ENCODE results near the gene CDK5RAP2.
"Not testable (repeated sequence)": the region's sequence is repeated elsewhere in the genome, so short reads cannot be mapped to it uniquely, and the experiment has no call there.

The CDK5RAP2 gene

DNA sequence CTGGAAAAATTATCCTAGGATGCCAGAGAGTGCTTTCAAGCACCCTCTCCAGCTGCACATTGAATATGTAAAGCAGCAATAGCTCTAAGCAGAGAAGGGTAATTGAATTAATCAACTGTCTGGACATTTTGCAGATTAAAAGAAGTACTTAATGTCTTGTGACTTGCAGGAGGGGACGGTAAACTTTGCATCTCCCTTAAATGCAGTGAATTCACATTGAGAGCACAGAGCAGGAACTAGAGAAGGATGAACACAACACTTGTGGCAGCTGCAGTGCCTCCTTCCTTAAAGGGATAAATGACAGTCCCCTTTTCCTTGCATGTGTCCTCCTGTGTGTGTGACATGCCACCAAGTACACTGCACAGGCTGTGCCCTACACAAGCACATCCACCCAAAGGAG is 7.4 kb upstream of the CDK5RAP2 start:
- no peak for DNase-seq

DNA sequence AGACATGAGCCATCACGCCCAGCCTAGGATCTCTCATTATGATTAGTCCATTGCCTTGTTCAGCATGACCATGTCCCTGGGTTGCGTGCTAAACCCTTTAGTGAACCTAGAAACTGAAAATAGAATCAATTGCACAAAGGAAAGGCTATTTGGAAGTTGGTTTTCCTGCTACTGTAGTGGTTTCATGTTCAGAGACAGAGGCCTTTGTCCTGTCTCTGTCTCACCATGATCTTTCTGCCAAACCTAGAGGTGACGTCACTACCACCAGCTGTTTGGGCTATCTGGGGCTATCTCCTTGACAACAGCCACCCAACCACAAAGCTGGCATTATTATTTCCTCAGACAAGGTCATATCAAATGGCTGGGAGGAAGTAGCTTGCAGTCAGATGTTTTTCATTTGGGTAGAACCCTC is 4.0 kb upstream of the CDK5RAP2 start:
- DNase-seq = peak; percentile 91

DNA sequence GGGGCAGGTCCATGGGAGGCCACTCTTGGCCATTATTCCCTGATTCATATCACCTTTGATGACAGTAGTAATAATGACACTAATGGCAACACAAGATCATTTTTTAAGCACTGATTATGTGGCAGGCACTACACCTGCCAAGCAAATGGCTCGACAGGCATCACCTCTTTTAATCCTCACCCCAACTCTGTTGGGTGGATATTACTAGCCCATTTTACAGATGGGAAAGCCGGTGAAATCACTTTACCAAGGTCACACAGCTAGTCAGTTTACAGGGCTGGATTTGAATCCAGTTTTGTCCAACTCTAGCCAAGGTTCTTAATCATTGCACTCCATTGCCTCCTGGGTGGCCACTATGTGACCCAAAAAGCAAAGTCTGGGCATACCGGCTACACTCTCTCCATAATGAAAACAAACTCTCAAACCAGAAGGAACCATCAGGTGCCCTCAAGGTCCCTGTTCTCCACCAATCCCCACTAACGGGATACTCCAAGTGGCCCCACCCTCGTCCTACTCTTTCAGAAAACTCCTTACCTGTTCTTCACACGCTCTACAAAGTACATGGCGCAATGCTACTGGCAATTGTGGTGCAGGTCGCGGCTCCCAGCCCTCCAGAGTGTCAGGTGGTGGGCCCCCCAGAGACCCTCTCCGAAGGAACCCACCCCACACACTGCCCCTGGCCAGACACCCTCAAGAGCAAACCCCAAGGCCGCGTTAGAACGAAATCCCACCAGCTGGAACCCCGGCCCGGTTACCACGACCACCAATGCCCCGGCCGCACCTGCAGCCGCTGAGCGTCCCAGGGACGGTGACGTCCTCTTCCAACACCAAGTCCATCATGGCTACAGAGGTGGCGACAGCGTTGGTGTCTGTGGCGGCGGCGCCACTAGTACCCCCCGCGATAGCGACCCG is 572 bp downstream of the CDK5RAP2 start:
- DNase-seq = peak; percentile 22

DNA sequence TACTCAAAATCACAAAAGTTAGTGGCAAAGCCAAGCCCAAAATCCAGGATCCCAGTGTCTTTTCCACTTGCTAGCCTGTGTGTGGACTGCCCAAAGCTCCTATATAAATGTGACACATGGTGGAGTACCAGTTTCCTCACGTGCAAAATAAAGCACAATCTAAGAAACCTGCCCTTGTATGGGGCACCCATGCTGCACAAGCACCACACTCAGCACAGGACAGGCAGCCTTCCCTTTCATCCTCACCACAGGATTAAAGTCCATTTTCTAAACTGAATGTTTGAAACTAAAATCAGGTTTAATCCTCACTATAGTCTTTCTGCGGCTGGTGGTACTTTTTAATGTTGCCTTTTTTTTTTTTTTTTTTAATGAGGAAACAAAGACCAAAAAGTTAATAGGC is 5.5 kb downstream of the CDK5RAP2 start:
- DNase-seq = no peak

DNA sequence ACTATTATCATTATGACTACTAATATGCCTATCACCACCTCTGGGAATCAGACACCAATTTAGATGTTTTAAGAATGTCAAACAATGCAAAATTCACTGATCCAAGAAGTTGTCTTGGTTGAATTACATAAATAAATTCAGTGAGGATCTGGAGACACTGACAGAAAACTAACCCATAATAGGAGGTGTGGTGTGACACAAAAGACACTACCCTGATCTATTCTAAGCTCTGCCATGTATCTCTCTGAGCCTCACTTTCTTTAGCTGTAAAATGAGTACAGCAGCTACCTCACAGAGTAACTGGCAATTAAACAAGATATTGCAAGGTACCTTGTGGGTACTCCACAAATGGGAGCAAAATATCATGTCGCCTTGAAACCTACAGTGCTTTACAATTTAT is 7.5 kb downstream of the CDK5RAP2 start:
- no peak for DNase-seq

DNA sequence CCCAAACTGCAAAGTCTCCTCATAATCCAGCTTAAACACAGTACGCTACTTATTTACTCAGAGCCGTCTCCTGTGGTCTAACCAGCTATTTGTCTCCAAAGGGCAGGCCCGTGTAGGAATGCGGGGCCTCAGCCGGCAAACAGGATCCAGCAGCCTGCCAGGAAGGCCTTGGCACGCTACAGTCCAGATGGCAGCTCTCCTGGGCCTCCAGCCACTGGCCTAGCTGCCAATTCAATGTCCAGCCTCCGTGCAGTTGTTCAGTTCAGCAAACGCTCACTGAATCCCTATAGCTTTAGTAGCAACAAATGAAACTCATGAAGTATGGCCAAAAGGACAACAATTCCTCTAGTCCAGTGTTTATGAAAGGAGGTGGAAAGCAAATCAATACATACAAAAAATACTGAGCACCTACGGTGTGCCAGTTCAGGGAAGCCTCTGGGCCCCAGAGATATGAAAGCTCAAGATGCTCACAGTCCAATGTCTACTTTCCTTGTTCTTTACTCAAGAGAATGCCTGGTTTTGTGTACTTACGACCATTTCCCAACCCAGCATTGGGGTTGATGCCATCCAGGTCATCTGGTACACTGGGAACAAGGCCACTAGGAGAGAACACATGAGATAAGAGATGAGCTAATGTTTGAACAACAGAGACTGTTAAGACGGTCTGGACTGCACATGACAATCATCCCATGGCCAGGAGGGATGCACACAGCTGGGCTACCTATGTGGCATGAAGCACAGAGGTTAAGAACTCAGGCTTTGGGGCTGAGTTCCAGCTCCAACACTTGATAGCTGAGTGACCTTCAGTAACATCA is 8.3 kb downstream of the CDK5RAP2 start:
- DNase-seq = no peak

DNA sequence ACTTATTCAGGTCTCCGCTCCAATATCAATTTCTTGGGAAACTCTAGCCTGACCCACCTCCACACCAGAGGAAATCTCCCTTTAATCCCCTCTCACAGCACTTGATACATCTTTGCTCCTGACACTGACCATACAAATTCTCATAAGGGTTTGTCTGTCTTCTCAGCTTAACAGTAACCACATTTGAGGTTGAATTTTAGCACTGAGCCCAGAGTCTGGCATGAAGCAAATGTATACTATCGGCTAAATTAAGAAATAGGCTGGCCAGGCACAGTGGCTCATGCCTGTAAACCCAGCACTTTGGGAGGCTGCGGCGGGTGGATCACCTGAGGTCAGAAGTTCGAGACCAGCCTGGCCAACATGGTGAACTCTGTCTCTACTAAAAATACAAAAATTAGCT is 9.7 kb downstream of the CDK5RAP2 start:
- DNase-seq = no peak

DNA sequence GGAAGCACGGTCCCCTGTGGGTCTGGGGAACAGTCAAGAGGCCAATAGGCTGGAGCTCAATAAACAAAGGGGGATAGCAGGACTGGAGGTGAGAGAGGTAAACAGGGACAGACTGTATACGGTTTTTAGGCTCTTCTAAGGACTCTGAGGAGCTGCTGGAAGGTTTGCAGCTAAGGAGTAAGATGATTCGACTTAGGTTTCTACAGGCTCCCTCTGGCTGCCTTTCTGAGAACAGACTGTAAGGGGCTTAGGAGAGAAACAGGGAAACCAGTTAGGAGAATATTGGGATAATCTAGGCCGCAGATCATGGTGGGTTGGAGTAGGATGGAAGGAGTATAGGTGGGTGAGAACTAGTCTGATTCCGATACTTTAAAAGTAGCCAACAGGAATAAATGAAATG is 10.4 kb downstream of the CDK5RAP2 start:
- no peak for DNase-seq

DNA sequence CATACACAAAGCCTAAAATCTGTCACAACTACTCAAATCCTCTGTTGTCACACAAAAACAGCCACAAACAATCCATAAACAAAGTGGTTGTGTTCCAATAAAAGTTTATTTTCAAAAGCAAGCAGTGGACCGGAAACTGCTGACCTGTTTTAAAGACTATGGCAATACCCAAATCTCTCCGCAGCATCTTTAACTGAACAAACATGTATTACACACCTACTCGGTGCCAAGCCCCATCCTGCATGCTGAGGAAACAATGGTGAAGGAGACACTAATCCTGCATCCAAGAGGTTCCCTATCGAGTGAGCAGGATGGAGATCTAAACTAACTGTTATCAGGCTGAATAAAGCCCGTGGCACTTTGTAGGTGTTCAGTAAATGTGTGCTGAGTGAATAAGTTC is 11.2 kb downstream of the CDK5RAP2 start:
- DNase-seq = no peak

DNA sequence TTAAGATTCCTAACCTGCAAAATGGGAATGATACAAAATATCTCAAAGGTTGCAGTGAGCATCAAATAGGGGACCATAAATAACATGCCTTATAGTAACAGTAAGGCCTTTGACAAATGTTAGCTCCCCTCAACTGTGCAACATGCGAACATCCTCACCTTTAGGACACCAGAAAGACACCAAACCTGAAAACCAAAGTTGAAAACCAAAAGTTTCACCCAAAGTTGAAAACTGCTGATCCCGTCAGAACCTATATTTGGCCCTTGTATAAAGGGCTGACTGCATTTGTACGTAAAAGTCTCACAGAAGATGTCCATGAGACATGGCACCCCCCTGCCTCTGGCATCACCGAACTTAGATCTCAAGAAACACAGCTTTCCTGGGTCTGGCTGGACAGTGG is 12.1 kb downstream of the CDK5RAP2 start:
- no peak for DNase-seq

DNA sequence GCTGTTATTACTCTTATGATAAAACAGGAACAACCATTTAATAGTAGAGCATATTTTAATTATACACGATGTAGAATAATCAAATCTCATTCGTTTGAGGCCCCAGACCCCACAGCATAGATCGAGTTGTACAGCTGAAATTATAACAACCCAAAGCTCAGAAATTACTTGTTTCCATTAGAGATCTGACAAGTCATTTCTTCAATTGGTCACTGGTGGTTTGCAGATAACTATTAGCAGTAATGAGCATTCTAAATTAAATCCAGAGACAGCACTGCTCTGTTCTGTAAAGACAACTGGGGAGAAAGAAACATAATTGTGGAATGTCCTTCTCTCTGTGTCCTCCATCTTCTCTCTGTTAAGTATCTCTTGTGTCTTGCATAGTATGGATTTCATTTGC is 12.9 kb downstream of the CDK5RAP2 start:
- no peak for DNase-seq

DNA sequence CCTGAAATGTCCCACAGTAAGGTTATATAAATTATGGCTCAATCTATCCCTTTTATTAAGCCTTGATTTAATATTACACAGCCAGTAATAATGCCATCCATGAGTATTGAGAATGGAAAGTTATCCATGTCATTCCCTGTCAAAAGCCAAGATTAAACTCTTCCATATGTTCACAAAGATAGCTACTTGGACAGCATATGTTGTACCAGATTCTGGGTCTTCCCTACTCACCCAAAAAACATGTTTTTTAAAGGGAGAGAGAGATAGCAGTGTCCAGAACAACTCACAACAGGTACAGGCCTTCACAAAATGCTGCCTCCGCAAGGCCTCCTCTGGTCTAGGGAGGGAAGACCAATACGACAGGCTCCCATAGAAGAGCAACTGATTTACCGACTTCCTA is 15.4 kb downstream of the CDK5RAP2 start:
- DNase-seq = no peak

DNA sequence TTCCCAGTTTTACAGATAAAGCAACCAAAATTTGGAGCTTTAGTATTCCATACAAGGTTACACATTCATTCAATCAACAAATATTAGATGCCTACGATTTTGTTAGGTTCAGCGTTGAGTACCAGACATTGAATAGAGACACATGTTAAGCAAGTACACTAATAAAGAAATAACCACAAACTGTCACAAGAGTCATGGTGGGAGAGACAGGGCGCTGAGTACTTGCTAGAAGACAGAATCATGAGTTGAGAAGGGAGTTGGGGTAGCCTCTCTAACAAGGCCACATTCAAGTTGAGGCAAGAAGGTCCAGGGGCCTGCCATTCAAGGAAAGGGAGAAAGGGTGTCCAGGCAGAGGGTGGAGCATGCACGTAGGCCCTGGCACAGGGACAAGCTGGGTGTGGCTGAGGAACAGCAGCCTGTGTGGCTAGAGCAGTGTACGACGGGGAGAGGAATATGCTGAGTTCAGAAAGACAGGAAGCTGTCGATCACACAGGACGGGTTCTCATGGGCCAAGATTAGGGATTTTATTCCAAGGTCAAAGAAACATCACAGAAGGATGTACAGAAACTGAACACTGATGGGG is 17.0 kb downstream of the CDK5RAP2 start:
- DNase-seq = no peak

DNA sequence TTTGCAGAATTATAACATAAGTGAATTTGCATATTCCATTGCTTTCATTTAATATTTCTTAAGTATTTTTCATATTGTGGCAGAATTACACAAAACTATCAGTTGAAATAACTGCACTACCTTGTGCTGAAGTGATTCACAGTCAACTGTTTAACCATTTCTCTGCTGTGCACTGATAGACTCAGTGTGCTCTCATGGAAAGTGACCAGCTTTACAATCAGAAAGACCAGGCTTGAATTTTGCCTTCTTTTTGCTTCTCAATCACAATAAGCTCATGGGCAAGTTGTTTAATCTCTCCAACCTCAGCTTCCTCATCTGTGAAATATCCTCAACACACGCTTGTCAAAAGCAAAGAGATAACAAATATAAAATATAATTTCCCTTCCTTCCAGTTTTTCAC is 18.3 kb downstream of the CDK5RAP2 start:
- no peak for DNase-seq

DNA sequence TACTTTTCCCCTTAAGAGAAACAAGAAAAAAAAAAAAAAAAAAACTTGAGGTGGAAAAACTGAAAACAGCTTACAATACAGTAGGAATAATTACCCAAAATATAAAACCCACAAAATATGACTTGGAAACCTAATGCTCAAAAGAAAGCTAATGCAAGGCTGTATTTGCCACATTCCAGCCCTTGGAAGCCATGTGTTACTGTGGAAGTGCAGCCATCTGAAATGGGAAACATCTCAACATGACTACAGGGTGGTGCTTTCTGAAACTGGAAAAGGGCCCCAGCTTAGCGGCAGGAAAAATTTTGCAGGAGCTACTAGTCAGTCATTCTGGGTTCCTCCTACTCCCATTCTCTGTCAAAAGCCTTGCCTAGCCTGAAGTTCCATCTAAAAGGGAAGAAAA is 20.4 kb downstream of the CDK5RAP2 start:
- no peak for DNase-seq

DNA sequence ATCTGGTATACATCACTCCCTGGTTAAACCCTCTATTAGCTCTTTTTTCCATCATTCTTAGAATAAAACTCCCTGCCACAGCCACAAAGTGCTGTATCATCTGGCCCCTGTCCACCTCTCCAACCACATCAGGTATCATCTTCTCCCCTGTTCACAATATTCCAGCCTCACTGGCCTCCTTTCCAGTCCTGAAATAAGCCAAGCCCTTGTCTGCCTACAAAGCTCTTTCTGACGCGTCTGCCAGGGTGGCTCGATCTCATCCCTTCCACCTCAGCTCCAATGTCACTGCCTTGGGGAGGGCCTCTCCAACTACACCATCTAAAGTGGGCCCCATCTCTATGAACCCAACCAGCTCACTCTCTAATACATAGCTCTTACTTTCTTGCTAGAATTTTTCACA is 21.5 kb downstream of the CDK5RAP2 start:
- no peak for DNase-seq

DNA sequence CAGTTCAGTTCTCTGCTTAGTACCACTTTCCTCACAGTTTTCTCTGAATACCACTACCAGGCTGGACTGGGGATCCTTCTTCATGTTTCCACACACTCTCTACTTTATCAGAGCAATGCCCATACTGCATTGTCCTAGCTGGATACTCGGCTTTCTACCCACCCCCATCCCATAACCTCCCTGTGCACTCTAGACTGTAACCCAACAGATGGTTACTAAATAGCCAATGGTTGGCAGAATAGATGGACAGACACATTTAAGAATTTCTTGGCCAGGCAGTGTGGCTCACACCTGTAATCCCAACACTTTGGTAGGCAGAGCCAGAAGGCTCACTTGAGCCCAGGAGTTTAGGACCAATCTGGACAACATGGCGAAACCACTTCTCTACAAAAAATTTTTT is 22.8 kb downstream of the CDK5RAP2 start:
- DNase-seq = no peak

DNA sequence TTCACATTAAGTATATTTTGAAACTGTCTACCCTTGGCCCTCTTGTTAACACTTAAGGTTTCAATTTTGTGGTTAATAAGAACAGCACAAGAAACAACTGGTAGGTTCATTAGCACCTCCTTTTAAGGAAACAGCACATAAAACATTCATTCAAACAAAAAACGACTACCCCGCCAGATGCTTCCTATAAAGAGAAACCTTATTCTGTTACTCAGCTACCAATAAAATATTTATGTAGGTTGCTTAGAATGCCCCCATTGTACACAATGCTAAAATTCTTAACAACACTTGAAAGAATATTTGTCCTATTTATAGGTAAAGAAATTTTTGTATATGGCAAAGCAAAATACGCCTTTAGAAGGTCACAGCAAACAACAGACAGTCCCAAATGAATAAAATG is 23.2 kb downstream of the CDK5RAP2 start:
- DNase-seq = no peak

DNA sequence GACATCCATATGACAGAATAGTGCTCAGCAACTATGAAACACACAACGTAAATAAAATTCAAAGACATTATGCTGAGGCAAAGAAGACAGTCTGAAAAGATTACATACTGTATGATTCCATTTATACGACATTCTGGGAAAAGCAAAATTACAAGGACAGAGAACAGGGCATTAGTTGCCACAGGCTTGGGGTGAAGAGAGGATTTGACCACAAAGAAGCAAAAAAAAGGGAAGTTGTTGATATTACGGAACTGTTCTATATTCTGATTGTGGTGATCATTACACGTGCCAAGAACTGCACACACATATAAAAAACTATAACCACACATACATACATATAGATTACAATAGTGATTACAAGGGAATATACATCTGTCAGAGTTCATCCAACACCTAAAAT is 24.1 kb downstream of the CDK5RAP2 start:
- no peak for DNase-seq

DNA sequence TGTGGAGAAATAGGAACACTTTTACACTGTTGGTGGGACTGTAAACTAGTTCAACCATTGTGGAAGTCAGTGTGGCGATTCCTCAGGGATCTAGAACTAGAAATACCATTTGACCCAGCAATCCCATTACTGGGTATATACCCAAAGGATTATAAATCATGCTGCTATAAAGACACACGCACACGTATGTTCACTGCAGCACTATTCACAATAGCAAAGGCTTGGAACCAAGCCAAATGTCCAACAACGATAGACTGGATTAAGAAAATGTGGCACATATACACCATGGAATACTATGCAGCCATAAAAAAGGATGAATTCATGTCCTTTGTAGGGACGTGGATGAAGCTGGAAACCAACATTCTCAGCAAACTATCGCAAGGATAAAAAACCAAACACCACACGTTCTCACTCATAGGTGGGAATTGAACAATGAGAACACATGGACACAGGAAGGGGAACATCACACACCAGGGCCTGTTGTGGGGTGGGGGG is 27.7 kb downstream of the CDK5RAP2 start:
- DNase-seq = not testable (repeated sequence)

DNA sequence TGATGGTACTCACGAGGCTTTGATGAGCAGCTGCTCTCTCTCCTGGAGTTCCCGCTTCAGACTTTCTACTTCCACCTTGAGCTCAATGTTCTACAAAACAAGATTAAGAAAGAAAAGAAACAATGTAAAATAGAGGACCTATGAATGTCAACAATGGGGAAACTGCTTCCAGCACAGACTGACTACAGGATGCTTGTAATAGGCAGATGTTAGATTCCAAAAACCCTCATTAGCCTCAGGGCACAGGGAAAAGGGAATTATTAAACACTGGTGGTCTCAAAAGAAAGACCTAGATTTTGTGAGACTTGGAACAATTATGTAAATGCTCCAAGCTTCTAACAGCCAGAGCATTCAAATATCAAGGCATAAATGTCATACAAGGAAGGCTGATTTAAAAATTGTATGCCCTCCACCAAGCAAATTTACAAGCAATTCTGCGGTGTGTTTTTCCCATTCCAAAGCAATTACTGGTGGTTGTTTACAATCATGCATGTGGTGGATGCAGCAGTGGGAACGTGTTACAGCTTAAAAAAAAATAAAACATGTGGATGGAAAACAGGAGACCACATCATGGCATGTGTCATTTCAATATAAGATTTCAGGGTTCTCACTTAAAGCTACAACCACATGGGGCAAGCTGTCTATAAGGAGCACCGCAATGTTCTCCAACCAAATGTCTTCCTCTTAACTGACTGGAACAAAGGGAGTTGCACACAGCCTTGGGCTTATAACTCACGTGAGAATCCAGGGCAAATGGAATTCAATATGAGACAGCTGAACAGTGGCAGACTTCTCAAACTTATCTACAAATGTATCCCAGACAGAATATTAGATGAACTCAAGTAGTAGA is 34.0 kb downstream of the CDK5RAP2 start:
- DNase-seq = no peak

DNA sequence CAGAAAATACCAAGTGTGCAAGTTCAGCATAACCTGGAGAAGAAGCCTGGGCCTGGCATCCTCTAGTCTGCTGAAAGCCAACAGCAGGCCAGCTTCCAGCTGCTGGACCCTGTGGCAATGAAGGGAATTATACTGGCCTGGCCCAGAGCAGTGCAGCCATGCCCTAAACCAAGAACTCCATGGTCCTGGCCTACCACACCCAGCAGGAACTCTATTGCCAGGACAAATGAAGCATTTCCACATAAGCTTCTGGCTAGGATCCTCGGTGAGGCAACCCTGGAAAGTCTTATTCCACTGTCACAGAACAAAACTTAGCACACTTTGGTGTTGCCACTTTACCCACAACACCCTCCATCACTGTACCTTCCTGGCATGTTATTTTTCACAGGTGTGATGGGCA is 35.5 kb downstream of the CDK5RAP2 start:
- DNase-seq = no peak
